Stomach (tissue), 9 donors: ENCODE data around the gene FAM32A. TPM values are rescaled to one million over a fixed set of nuclear protein-coding genes. Genes with fewer than 3 reads are reported as not detected.

Source experiments
- DNase-seq, 2 donors: peaks; one replicate each; pipeline versions ENCODE4 v3.0.0 to v3.0.0-alpha.2; 2013 to 2019
- H3K27ac ChIP-seq, 5 donors: fragments of 200-600 bp in 4 of 5; sonication (generic) in 4 of 5; one replicate each; pipeline ENCODE4 v1.5.1; 2013 to 2019; ENCODE audit warnings: mild to moderate bottlenecking in 1 of 5, moderate library complexity in 1 of 5
- H3K27me3 ChIP-seq, 3 donors: fragments of 200-600 bp; sonication (generic); one replicate each; pipeline ENCODE4 v1.5.1; 2017 to 2019; ENCODE audit warnings: mixed run types in 1 of 3
- H3K36me3 ChIP-seq, 4 donors: fragments of 200-600 bp; sonication (generic); 1 replicate in 3 of 4; 2 replicates in 1 of 4; pipeline ENCODE4 v1.5.1; 2016 to 2019
- H3K4me1 ChIP-seq, 4 donors: fragments of 200-600 bp; sonication (generic); one replicate each; pipeline ENCODE4 v1.5.1; 2016 to 2019
- H3K4me3 ChIP-seq, 4 donors: fragments of 200-600 bp; sonication (generic) in 3 of 4; one replicate each; pipeline ENCODE4 v1.5.1; 2016 to 2019; ENCODE audit warnings: mild to moderate bottlenecking in 1 of 4
- H3K9me3 ChIP-seq, 4 donors: fragments of 200-600 bp; sonication (generic); one replicate each; pipeline ENCODE4 v1.5.1; 2016 to 2019
- CTCF ChIP-seq, 7 experiments: fragments of 450-650 bp in 4 of 7; fragments of 200-600 bp in 3 of 7; sonication (generic) in 3 of 7; IDR thresholded peaks; one replicate each; pipeline ENCODE4 v1.5.1; 2016 to 2019; ENCODE audit warnings: antibody characterized with exemption in 7 of 7, control low read depth in 2 of 7, mild to moderate bottlenecking in 1 of 7
- EP300 ChIP-seq: sonication (generic); formaldehyde crosslinking; IDR thresholded peaks from one replicate; pipeline ENCODE4 v1.6.1; 2017; ENCODE audit warnings: antibody characterized with exemption
- POLR2A ChIP-seq, 4 donors: fragments of 450-650 bp; IDR thresholded peaks; one replicate each; pipeline ENCODE4 v1.6.1; 2016; ENCODE audit warnings: antibody characterized with exemption in 4 of 4, control low read depth in 2 of 4, mild to moderate bottlenecking in 1 of 4, moderate library complexity in 1 of 4
- POLR2AphosphoS5 ChIP-seq, 3 donors: sonication (generic); formaldehyde crosslinking; IDR thresholded peaks; one replicate each; pipeline ENCODE4 v1.6.1; 2016; ENCODE audit warnings: antibody characterized with exemption in 3 of 3
- WGBS, 5 donors: extraction: QIAGEN DNeasy Blood & Tissue Kit in 3 of 5; methylation state at CpG; one replicate each; pipeline versions ENCODE4 v1.1.5 to v1.1.7; 2013 to 2018; 5-methylcytosine and 5-hydroxymethylcytosine counted together
- intact Hi-C: fragments of 100-400 bp; cut with DNase I; formaldehyde crosslinking; loops from one replicate; pipeline ENCODE4 v1.15.1; 2023; ENCODE audit warnings: low total_unique reads
- polyA plus RNA-seq, 3 donors: library from polyadenylated mRNA; stranded (reverse); fragments of 200-250 nt; gene quantifications; one replicate each; pipeline ENCODE4 v1.2.3, GENCODE V29; 2013
- total RNA-seq, 5 donors: library from RNA; depleted of rRNA; stranded (reverse); fragments of >200 nt; gene quantifications; one replicate each; pipeline versions ENCODE4 v1.1.0 to v1.2.3, GENCODE V29; 2014 to 2016
- donor health status: healthy with polysubstance abuse.
- donor health status: Bipolar disorder and iron deficiency.
- donor health status: healthy.

Gene FAM32A
- total and polyA plus RNA-seq, 8 donors, result 8.2 to 175 (median 89.3) TPM

GRCh38 chr19:16160445-16160942 lies 24.7 kb upstream of the FAM32A start:
- no peak overlapping the region for H3K4me3 ChIP-seq
- no peak overlapping the region for H3K27ac ChIP-seq
- H3K27me3 ChIP-seq, result no peaks in the 10 kb centered on the region
- intact Hi-C loops, result no loop called here
- no peak for TF ChIP-seq EP300
- no peak for TF ChIP-seq POLR2AphosphoS5 (IDR thresholded peaks at IDR 0.05)
- no peak for TF ChIP-seq CTCF (IDR thresholded peaks at IDR 0.05)
- no peak for TF ChIP-seq POLR2A (IDR thresholded peaks at IDR 0.05)
- H3K36me3 ChIP-seq, result peaks cover 0 to 24% (median 23%) of the 10 kb centered on the region in 4 donors
- no peaks in the 10 kb centered on the region for H3K4me1 ChIP-seq
- no peaks in the 10 kb centered on the region for H3K9me3 ChIP-seq
- DNase-seq, result no peak
- 63 to 80% (median 68%) methylated on average over 4 to 6 of the region's 6 CpGs for WGBS, 5 donors

GRCh38 chr19:16160943-16161560 lies 24.2 kb upstream of the FAM32A start:
- no peaks in the 10 kb centered on the region for H3K27me3 ChIP-seq
- H3K9me3 ChIP-seq, result no peaks in the 10 kb centered on the region
- no peak overlapping the region for H3K4me3 ChIP-seq
- TF ChIP-seq CTCF (IDR thresholded peaks at IDR 0.05) (no peak), EP300 (no peak), POLR2AphosphoS5 (IDR thresholded peaks at IDR 0.05) (no peak)
- H3K27ac ChIP-seq, result no peak overlapping the region
- no peaks in the 10 kb centered on the region for H3K4me1 ChIP-seq
- DNase-seq, result no peak
- intact Hi-C loops, result no loop called here
- 42 to 54% (median 47%) methylated on average over 14 of the region's 14 CpGs for WGBS, 5 donors
- peaks cover 0 to 18% (median 17%) of the 10 kb centered on the region in 4 donors for H3K36me3 ChIP-seq

- Histone ChIP-seq H3K4me3 (no peak overlapping the region), H3K27ac (no peak overlapping the region), H3K4me1 (no peaks in the 10 kb centered on the region), H3K9me3 (no peaks in the 10 kb centered on the region), H3K36me3 (peaks cover 0 to 10% (median 9%) of the 10 kb centered on the region in 4 donors), H3K27me3 (no peaks in the 10 kb centered on the region)
- intact Hi-C loops, result no loop called here
- no peak for DNase-seq
- TF ChIP-seq CTCF (IDR thresholded peaks at IDR 0.05) (no peak), POLR2AphosphoS5 (IDR thresholded peaks at IDR 0.05) (no peak), POLR2A (IDR thresholded peaks at IDR 0.05) (no peak), EP300 (no peak)
- WGBS, 5 donors, result 66 to 74% (median 70%) methylated on average over 3 of the region's 3 CpGs
Measured at GRCh38 chr19:16161840-16162239, 23.4 kb upstream of the FAM32A start.

- 78 to 88% (median 84%) methylated on average over 13 of the region's 13 CpGs for WGBS, 5 donors
- no peak overlapping the region for H3K4me3 ChIP-seq
- TF ChIP-seq CTCF (IDR thresholded peaks at IDR 0.05), result no peak
- no peak for TF ChIP-seq EP300
- no peak for TF ChIP-seq POLR2AphosphoS5 (IDR thresholded peaks at IDR 0.05)
- no peak for TF ChIP-seq POLR2A (IDR thresholded peaks at IDR 0.05)
- no peaks in the 10 kb centered on the region for H3K9me3 ChIP-seq
- no peak for DNase-seq
- no peaks in the 10 kb centered on the region for H3K36me3 ChIP-seq
- no peaks in the 10 kb centered on the region for H3K4me1 ChIP-seq
- intact Hi-C loops, result no loop called here
- H3K27ac ChIP-seq, result no peak overlapping the region
- no peaks in the 10 kb centered on the region for H3K27me3 ChIP-seq
Measured at GRCh38 chr19:16164222-16164890, 20.9 kb upstream of the FAM32A start.
